NCI-H2171 (cell line): Measurements from ENCODE around the gene ZBTB46.
A peak's percentile ranks its signal among the peaks of the same experiment; 100 is the strongest.

Source experiments
- DNase-seq: peaks from one replicate; lab custom pipeline; 2025; lab: John Stamatoyannopoulos, UW

The ZBTB46 gene

DNA sequence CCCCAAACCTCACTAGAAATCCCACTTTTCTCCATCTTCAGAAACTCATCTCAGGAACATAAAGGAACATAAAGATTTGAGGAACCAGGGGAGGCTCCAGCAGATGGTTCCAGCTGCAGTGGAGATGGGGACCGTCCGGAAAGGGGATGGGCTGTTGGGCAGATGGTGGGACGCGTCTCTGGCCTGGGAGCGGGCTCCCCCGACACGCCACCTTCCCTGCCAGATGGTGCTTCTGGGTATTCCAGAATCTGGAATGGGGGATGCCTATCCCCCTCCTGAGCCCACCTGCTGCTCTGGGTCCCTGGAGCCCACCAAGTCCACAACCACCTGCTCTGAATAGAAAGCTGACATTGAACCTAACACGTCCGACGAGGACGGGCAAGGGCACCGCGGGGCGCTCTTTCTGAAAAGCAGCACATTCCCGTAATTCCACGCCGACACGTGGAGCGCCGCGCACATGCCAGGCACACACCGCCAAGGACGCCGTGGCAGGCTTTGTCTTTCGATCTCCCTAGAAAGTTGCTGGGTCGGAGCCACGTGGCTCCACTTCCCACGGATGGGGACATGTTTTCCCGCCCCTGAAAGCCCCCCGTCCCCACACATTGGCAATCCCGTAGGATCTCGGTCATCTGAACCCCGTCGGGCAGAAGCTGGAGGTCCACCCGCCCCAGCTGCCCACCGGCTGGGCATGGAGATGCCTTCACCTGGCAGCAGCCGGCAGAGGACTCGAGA lies 64.2 kb downstream of the ZBTB46 start:
- peak; percentile 91 for DNase-seq

DNA sequence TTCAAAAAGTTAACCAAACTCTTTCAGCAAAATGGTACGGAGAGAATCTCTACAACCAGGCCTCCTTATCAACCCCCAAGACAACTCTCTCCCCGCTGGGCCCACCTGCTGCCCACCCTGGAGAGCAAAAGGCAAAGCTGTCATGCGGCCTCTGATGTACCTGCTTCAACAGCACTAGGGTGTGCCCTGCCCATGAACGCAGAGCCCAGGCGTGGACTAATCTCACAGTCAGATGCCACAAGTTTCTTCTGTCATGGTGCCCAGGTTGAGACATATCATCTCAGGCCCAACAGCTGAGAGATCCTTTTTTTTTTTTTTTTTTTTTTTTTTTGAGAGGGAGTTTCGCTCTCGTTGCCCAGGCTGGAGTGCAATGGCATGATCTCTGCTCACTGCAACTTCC lies 65.2 kb downstream of the ZBTB46 start:
- DNase-seq, result no peak

DNA sequence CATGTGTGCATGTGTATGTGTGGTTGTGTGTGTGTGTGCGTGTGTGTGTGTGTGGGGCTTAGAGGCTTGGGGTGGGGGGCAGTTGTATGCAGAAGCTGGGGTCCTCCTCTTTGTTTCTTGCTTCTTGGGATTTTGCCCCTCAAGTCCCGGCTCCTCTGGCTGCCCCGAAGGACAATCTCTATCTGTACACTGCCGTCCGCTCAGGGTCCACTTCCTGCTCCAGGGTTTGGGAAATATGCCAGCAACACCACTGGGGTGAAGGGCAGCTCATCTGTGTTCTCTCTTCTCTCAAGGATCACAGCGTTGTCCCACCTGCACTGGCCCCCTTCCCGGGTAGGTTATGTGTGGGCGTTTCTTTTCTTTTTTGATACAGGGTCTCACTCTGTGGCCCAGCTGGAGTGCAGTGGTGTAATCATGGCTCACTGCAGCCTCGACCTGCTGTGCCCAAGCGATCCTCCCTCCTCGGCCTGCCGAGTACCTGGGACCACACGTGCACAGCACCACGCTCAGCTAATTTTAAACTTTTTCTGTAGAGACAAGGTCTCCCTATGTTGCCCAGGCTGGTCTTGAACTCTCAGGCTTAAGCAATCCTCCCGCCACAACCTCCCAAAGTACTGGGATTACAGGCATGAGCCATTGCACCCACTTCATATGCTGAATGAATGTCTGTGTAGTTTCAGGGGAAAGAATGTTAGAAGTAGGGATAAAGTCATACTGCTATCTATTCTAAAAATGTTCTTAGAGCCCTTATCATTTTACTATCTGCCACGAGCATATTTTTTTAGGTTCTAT lies 65.8 kb downstream of the ZBTB46 start:
- DNase-seq, result no peak

DNA sequence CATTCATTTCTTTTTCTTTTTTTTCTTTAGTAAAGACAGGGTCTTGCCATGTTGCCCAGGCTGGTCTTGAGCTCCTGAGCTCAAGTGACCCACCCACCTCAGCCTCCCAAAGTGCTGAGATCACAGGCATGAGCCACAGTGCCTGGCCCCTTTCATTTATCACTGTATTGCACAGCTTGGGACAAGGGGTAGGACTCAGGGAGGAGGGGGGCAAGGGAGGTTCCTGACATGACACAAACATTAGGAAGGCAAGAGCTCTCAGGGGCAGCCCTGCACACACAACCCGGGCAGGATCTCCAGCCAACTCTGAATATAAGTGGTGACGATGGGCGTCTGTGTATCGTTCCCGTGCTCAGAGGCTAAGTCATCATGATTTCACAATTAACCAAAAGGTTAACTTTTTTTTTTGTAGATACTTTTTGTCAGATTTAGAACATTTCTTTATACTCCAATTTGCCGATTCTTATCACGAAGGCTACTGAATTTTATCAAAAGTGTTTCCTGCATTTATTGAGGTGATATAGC lies 71.6 kb downstream of the ZBTB46 start:
- no peak for DNase-seq

DNA sequence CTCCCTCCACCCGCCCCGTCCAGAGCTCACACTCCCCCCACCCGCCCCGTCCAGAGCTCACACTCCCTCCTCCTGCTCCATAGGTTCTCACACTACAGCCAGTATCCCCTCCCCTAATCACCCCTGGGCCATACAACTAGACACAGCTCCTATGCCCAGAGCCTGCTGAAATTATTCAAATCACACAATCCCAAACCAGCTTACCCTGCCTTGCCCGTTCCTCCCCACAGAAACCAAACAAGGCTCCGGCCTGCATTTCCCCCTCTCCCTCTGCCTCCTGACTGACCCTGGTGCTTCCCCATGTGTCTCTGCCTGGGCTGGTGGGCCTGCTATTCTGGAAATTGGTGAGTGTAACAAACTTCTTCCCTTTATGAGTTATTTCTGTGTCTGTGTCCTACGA lies 72.9 kb downstream of the ZBTB46 start:
- no peak for DNase-seq

DNA sequence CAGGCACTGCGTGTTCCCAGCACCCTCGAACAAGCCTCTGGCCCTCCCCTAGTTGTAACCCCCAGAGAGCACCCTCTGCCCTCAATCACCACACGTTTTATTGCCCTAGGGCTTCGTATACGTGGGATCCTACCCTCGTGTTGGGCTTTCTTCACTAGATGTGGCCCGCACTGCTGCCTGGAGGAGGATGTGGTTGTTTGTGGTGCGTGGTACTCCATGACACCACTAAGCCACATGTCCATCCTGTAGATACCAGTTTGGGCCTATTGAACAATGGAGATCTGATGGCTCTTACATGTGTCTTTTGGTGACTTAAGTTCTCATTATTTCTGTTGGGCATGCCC lies 74.4 kb downstream of the ZBTB46 start:
- no peak for DNase-seq

DNA sequence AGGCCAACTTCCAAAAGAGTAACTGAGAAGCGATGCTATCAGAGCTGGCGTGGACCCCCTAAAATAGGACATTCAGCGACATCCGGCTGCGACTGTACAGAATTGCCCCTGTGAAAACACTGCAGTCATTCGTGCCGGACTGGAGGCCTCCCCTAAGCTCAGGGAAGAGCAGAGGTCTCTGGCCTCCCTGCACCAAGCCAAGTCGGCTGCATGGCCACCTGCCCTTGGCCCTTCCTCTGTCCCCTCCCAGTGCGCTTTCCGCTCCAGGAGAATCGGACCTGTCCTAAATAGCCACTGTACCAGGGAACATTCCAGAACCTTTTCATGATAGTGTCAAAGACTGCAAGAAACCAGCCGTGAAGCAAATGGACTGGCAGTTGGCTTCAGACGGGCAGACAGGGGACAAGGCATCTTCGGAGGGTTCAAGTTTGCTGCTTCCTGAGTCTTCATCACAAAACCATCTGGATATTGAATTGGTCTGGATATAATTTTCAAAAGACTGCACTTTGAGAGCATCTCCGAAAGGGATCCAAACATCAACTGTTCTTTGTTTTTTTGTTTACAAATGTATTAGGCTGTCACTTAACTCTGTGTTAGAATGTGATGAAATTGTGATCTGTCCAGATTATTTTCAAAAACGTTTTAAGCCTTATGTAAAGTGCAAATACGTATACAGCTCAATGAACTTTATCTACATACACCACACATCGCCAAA lies 75.0 kb downstream of the ZBTB46 start:
- DNase-seq, result no peak

DNA sequence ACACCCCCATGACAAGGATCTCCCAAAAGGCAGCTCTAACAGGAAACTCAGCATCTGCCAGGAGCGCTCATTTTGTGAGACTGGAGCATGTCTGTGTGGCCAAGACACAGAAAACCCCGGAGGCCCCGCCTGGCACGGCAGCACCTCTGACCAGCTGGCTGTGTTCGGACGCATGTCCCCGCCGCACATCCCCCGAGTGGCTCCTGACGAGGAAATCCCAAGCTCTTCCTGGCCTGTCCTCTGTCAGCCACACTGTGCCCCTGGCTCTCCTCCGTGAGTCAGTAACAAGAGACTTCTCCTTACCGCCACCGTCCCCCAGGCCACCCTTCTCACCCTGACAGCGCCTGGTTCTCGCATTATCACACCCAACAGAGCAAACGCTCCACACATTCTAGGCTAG lies 77.1 kb downstream of the ZBTB46 start:
- DNase-seq, result no peak

DNA sequence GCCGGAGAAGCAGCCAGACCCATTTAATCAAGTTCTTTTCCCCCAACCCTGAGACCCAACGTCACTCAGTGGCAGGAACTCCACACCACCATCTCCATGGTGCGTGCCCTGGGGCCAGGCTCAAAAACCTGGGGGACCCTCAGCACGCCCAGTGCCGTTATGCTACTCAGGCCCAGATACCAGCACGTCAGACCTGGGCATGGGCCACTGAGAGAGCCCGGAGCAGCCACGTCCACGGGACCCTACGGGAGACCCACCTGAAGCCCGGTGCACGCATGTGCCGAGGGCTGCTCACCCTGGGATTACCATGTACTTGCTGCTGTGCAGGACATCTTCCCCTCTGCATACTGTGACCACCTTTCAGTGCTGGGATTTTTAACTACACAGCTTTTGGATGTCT lies 77.7 kb downstream of the ZBTB46 start:
- DNase-seq, result no peak

DNA sequence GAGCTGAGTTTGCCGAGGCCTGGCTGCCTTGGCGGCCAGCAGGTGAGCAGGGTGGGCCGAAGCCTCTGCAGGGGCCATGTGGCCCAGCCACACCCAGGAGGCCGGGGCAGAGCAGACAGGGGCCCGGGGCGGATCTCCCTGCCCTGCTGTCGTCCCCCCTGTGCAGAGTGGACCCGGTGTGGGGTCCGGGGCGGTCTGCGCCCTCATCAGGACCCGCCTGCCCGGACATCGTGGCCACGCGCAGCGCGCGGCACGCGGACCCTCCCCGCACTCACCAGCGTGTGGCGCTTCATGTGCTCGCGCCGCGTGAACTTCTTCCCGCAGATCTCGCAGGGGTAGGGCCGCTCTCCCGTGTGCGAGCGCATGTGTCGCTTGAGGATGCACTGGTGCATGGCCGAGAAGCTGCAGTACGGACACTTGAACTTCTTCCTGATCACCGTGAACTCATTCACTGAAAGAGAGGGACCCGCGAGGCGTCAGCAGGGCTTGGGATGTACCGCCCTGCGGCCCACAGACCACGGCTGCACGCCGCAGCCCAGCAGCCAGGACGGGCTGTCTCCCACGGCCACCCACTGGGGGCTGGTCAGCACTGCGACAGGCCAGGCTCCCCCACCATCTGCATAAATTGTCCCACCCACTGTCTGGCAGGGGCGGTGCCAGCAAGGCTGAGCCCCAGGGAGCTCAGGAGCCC lies 78.5 kb downstream of the ZBTB46 start:
- DNase-seq, result no peak

DNA sequence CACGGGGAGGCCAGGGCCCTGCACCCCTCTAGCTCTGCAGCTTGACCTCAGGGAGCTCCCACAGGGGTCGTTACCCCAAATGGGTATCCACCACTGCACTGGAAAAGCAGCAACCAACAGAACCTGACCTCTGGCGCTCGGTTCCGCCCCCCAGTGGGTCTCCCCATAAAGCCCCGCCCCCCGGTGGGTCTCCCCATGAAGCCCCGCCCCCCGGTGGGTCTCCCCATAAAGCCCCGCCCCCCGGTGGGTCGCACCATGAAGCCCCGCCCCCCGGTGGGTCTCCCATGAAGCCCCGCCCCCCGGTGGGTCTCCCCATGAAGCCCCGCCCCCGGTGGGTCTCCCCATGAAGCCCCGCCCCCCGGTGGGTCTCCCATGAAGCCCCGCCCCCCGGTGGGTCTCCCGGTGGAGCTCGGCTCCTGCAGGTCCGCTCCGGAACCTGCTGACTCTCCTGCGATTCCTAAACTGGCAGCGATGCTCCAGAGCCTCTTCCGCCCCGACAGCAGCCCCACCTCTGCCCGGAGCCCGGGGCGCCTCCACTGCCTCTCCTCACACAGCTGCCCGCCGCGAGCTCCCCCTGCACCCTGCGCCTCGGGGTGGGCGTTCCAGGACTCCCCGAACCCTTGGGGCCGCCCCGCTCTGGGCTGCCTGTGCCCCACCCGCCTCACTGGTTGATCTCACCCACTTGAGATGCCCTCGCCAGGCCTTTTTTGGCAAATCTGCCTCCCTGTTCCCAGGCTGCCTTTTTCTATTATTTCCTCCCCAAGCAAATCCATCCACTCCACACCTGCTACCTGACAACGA lies 79.4 kb downstream of the ZBTB46 start:
- peak; percentile 37 for DNase-seq

DNA sequence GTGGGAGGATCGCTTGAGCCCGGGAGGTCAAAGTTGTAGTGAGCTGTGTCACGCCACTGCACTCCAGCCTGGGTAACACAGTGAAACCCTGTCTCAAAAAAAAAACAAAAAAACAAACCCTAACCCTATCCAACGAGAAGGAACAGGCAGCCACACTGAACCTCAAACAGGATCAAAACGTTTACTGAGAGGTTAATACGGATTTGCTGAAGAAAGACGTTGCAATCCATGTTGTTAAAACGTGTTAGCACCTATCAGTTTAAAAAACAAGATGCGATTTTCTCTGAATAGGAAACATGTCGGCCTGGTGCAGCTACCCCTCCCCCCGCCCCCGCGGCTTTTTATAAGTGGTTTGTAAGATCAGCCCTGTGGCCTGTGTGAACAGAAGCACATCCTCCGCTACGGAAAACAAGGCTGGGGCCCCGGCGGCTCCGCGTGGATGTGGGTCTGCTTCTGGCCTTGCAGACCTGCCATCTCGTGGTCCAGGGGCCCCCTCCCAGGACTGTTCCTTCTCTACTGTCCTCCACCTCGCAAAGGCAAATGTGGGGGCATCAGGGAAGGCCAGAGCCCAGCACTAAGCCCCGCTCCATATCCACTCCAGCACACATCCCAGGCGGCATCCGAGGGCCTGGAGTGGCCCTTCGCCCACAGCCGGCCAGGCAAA lies 80.1 kb downstream of the ZBTB46 start:
- DNase-seq, result no peak

DNA sequence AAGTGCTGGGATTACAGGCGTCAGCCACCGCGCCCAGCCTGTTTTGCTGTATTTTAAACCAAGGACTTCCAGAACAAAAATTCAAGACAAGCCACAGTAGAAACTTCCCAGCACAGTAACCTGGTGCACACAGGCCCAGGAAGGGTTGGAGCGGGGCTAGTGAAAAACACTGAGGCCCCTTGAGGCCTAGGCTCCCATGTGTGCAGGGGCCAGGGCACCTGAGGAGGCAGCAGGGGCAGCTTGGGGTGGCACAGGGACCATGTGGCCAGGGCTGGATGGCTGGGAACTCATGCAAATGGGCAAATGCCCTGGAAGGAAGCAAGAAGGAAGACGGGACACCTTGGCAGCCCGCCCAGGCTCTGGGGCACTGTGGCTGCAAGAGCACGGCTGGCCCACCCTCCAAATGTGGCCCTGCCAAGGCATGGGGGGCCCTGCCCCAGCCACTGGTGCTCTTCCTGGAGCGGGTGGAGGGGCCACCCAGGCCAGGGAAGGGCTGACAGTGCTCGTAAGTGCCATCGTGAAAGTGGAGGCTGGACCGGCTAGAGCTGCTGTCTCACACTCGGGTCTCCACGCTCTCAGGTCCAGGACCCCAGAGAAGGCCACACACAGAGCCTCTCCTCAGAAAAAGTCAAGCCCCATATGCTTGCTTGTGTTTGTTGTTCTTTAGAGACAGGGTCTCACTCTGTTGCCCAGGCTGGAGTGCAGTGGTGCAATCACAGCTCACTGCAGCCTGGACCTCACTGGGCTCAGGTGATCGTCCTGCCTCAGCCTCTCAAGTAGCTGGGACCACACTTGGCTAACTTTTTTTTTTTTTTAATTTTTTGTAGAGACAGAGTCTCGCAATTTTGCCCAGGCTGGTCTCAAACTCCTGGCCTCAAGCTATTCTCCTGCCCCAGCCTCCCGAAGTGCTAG lies 81.2 kb downstream of the ZBTB46 start:
- no peak for DNase-seq

DNA sequence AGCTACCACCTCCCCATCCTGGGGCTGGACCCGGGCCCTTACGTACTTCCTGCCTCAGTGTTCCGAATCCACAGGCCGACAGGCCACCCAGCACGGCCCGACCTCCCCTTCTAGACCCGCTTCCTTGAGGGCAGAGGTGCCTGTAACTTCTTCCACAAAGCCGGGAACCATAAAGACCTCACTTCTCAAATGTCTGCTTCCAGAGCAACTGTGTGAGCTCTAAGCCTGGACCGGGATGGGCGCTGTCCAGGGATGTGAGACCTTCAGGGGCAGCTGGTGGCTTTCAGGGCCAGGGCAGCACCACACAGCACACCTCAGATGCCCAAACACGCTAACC lies 82.2 kb downstream of the ZBTB46 start:
- DNase-seq, result no peak

DNA sequence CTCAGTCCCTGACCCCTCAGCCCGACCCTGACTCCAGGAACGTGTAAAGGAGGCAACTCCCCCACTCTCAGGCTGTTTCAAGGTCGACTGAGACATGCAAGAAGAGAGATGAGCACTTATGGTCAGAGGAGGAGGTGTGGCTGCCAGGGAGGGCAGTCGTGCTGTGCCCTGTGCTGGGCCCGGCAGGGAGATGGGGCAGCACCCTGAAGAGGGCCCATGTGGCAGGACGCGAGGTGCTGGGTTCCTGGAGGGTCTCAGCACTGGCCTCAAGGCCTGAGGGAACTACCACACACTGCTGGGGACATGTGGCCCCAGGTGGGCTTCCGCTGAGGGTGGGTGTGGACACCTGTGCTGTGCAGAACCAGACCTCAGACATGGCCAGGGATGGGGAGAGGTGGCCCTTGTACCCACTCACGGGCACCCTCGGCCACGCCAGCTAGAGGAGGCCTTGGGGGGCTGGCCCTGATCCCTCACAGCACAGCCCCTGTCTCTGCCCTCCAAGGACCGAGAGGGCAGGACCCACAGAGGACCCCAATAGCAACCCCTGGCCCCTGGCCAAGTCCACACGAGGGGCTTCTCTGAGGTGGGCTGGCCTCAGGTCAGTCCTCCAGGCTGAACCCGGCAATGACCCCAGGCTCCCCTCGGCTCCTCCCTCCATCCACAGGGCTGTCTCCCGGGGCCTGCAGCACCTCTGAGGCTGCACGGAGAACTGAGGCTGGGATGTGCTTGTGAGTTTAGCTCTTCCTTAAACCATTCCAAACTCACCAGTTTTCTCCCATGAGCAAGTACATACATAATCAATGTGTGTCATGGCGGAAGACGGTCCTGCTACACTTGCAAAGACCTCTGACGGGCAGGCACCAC lies 82.8 kb downstream of the ZBTB46 start:
- no peak for DNase-seq

DNA sequence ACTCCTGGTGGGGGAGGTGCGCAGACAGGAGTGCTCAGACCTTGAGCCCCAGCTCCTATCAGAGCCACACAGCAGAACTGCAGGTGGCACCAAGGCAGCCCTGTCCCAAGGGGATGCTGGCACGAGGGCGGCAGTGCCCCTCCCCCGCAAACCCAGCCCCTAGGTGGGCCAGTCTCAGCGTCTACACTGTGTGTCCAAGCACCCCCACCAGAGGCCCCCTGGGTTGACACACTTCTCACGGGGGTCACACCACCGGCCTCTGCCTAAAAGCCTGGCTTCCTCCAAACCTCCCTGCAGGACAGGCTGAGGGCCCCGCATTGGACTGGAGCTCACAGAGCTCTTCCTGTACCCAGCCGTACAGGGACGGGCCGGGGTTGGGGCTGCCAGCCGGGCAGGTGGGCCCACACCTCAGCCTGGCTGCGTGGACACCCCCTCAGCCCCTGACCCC lies 83.4 kb downstream of the ZBTB46 start:
- no peak for DNase-seq

DNA sequence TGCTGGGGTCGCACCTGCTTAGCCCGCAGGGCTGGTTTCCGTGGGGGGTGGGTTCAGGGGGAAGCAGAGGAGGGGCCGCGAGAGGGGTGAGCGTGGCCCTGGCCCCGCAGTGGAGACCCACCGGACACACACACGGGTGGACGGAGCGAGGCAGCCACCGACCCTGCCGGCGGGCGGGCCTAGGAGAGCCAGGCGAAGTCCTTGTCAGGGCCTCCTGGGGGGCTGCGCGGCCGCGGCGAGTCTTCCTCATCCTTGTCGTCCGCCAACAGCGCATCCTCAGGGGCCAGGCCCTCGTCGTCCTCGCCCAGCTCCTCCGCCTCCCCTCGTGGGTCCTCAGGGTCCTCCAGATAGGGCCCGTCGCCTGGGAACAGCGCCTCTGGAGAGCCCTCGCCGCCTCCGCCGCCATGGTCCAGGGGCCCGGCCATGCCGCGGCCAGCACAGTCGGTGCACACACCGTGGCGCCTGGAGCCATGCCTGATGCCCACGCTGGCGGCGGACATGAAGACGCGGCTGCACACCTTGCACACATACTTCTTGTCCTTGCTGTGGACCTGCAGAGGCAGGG lies 84.2 kb downstream of the ZBTB46 start:
- no peak for DNase-seq

DNA sequence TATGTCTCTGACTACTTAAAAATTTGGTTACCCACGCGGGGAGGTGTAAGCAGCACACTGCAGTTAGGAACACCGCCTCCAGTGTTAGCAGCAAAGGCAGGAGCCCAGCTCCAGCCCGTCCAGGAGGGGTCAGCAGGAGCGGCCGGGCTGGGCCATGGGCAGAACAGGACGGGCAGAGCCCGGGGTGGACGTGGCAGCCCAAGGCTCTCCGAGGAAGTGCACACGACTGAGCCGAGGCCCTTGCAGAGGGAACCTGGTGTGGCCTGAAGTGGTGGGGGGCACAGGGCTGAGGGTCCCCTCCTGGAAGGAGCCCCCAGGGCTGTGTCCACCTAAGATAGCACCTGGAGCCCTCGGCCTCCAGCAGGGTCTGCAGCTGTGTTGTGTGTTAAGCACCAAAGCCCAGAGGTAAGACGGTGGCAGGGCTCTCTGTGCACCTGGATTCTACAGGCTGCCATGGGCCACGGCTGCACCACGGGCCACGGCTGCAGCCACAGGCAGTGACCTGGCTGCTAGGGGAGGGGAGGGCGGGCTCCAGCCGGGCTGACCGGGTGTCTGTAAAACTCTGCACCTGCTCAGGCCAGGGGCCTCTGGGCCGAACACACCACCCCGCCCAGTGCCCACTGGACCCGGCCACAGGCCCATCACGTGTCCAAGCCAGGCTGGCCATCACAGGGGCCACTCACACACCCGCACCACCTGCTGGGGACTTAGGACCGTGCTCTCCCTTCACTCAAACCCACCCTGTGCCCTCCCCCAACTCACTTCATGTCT lies 84.9 kb downstream of the ZBTB46 start:
- DNase-seq, result no peak
